Activated T-cell treated with anti-CD3 and anti-CD28 coated beads, Interleukin-2, amount 50 U/mL, for 72 hours (primary cell): ENCODE measurements around the gene RBBP8NL. TPM values are rescaled to one million over a fixed set of nuclear protein-coding genes. Genes with fewer than 3 reads are reported as not detected.
A peak's percentile ranks its signal among the peaks of the same experiment; 100 is the strongest.

Experiments
- ATAC-seq, 2 donors: fragments of 150-1000 bp; cut with Tn5 transposase; replicated peaks in 1 of 2; 2 replicates each; pipeline ENCODE4 v1.10.0; 2021; ENCODE audit warnings: moderate library complexity in 2 of 2, mild to moderate bottlenecking in 1 of 2
- DNase-seq, 2 donors: peaks; one replicate each; pipeline ENCODE4 v3.0.0; 2021 to 2022; ENCODE audit warnings: mixed read lengths in 1 of 2
- H3K27ac Mint-ChIP-seq: one replicate; pipeline ENCODE4 v1.8.0; 2022; ENCODE audit warnings: mild to moderate bottlenecking, moderate library complexity, mixed read lengths
- H3K27me3 Mint-ChIP-seq: one replicate; pipeline ENCODE4 v1.8.0; 2022; ENCODE audit warnings: low read depth, mixed read lengths
- H3K36me3 Mint-ChIP-seq, 2 donors: one replicate each; pipeline ENCODE4 v1.8.0; 2022; ENCODE audit warnings: mixed read lengths in 2 of 2, mild to moderate bottlenecking in 1 of 2; ENCODE audit not compliant: insufficient read depth in 2 of 2
- H3K4me1 Mint-ChIP-seq: one replicate; pipeline ENCODE4 v1.8.0; 2022; ENCODE audit warnings: low read depth, mixed read lengths
- H3K4me3 Mint-ChIP-seq, 2 donors: one replicate each; pipeline ENCODE4 v1.8.0; 2022; ENCODE audit warnings: mild to moderate bottlenecking in 2 of 2, mixed read lengths in 2 of 2, moderate library complexity in 2 of 2
- H3K9me3 Mint-ChIP-seq, 2 donors: one replicate each; pipeline ENCODE4 v1.8.0; 2022; ENCODE audit warnings: mixed read lengths in 2 of 2
- total RNA-seq, 2 donors: library from RNA; stranded (reverse); gene quantifications; one replicate each; pipeline ENCODE4 v1.2.3, GENCODE V29; 2022

RBBP8NL gene
- total RNA-seq, 2 donors from 2014 or later, result not detected

GRCh38 chr20:62400541-62400940, 26.8 kb downstream of the RBBP8NL start:
- no peak for DNase-seq
- Mint-ChIP-seq H3K4me3 (no peak overlapping the region), H3K27ac (peak overlapping the region; percentile 57), H3K9me3 (peaks cover 3 to 6% of the 10 kb centered on the region in 2 donors), H3K36me3 (peaks cover 1 to 6% of the 10 kb centered on the region in 2 donors), H3K4me1 (peaks cover 8% of the 10 kb centered on the region), H3K27me3 (no peaks in the 10 kb centered on the region)
- ATAC-seq, result no peak

GRCh38 chr20:62400021-62400420, 27.3 kb downstream of the RBBP8NL start:
- peaks cover 3 to 6% of the 10 kb centered on the region in 2 donors for H3K9me3 Mint-ChIP-seq
- H3K4me3 Mint-ChIP-seq, result no peak overlapping the region
- DNase-seq (no peak), ATAC-seq (no peak)
- H3K36me3 Mint-ChIP-seq, result peaks cover 1 to 6% of the 10 kb centered on the region in 2 donors
- no peaks in the 10 kb centered on the region for H3K27me3 Mint-ChIP-seq
- no peak overlapping the region for H3K27ac Mint-ChIP-seq
- peaks cover 4% of the 10 kb centered on the region for H3K4me1 Mint-ChIP-seq

GRCh38 chr20:62398120-62398821, 29.1 kb downstream of the RBBP8NL start:
- H3K27me3 Mint-ChIP-seq, result no peaks in the 10 kb centered on the region
- peaks cover 3 to 6% of the 10 kb centered on the region in 2 donors for H3K9me3 Mint-ChIP-seq
- DNase-seq, result no peak
- peak overlapping the region; percentile 25 for H3K27ac Mint-ChIP-seq
- H3K4me3 Mint-ChIP-seq, result no peak overlapping the region
- H3K36me3 Mint-ChIP-seq, result peaks cover 1 to 6% of the 10 kb centered on the region in 2 donors
- no peak for ATAC-seq
- H3K4me1 Mint-ChIP-seq, result peaks cover 4% of the 10 kb centered on the region

- DNase-seq (no peak), ATAC-seq (no peak)
- Mint-ChIP-seq H3K27me3 (no peaks in the 10 kb centered on the region), H3K27ac (no peak overlapping the region), H3K36me3 (peaks cover 1 to 6% of the 10 kb centered on the region in 2 donors), H3K9me3 (peaks cover 3 to 6% of the 10 kb centered on the region in 2 donors), H3K4me1 (peaks cover 4% of the 10 kb centered on the region), H3K4me3 (no peak overlapping the region)
Observed at GRCh38 chr20:62396367-62397239, 30.7 kb downstream of the RBBP8NL start.

- ATAC-seq, result peak in 1 of 2 donors; percentile 7
Observed at GRCh38 chr20:62395311-62396242, 31.8 kb downstream of the RBBP8NL start.

GRCh38 chr20:62394248-62395245, 32.8 kb downstream of the RBBP8NL start:
- peaks cover 3 to 6% of the 10 kb centered on the region in 2 donors for H3K9me3 Mint-ChIP-seq
- DNase-seq (no peak), ATAC-seq (no peak)
- H3K4me1 Mint-ChIP-seq, result peaks cover 7% of the 10 kb centered on the region
- H3K27ac Mint-ChIP-seq, result no peak overlapping the region
- no peak overlapping the region for H3K4me3 Mint-ChIP-seq
- H3K27me3 Mint-ChIP-seq, result no peaks in the 10 kb centered on the region
- peaks cover 6 to 8% of the 10 kb centered on the region in 2 donors for H3K36me3 Mint-ChIP-seq

More at GRCh38 chr20:62395311-62396242, 31.8 kb downstream of the RBBP8NL start:
- Mint-ChIP-seq H3K27ac (no peak overlapping the region), H3K36me3 (peaks cover 1 to 6% of the 10 kb centered on the region in 2 donors), H3K4me1 (no peaks in the 10 kb centered on the region), H3K27me3 (no peaks in the 10 kb centered on the region), H3K4me3 (no peak overlapping the region), H3K9me3 (peaks cover 3 to 6% of the 10 kb centered on the region in 2 donors)
- no peak for DNase-seq

- ATAC-seq, result no peak
- Mint-ChIP-seq H3K4me1 (peaks cover 14% of the 10 kb centered on the region), H3K27me3 (no peaks in the 10 kb centered on the region), H3K4me3 (no peak overlapping the region), H3K36me3 (peaks cover 10 to 13% of the 10 kb centered on the region in 2 donors), H3K9me3 (peaks cover 3 to 6% of the 10 kb centered on the region in 2 donors), H3K27ac (no peak overlapping the region)
- no peak for DNase-seq
Observed at GRCh38 chr20:62393830-62394229, 33.5 kb downstream of the RBBP8NL start.

- ATAC-seq (peak in 1 of 2 donors; percentile 10), DNase-seq (no peak)
- Mint-ChIP-seq H3K36me3 (peaks cover 12 to 18% of the 10 kb centered on the region in 2 donors), H3K27ac (no peak overlapping the region), H3K4me3 (no peak overlapping the region), H3K4me1 (peaks cover 20% of the 10 kb centered on the region), H3K9me3 (peaks cover 3 to 6% of the 10 kb centered on the region in 2 donors), H3K27me3 (no peaks in the 10 kb centered on the region)
Observed at GRCh38 chr20:62393335-62393665, 34.0 kb downstream of the RBBP8NL start.

GRCh38 chr20:62392621-62393334, 34.6 kb downstream of the RBBP8NL start:
- peak in 1 of 2 donors; percentile 12 for ATAC-seq
- H3K27me3 Mint-ChIP-seq, result no peaks in the 10 kb centered on the region
- DNase-seq, result no peak
- peaks cover 0 to 2% of the 10 kb centered on the region in 2 donors for H3K9me3 Mint-ChIP-seq
- peaks cover 25% of the 10 kb centered on the region for H3K4me1 Mint-ChIP-seq
- H3K4me3 Mint-ChIP-seq, result no peak overlapping the region
- no peak overlapping the region for H3K27ac Mint-ChIP-seq
- peaks cover 9 to 21% of the 10 kb centered on the region in 2 donors for H3K36me3 Mint-ChIP-seq

GRCh38 chr20:62392077-62392418, 35.3 kb downstream of the RBBP8NL start:
- Mint-ChIP-seq H3K27ac (no peak overlapping the region), H3K4me3 (no peak overlapping the region), H3K36me3 (peaks cover 8 to 25% of the 10 kb centered on the region in 2 donors), H3K4me1 (peaks cover 29% of the 10 kb centered on the region), H3K27me3 (no peaks in the 10 kb centered on the region), H3K9me3 (no peaks in the 10 kb centered on the region)
- ATAC-seq (no peak), DNase-seq (no peak)
